ENCODE data around the gene ZDHHC7. TPM values are rescaled to one million over a fixed set of nuclear protein-coding genes. Genes with fewer than 3 reads are reported as not detected.

ZDHHC7 gene
- polyA plus RNA-seq, 1 donor: 49.8 TPM

DNA sequence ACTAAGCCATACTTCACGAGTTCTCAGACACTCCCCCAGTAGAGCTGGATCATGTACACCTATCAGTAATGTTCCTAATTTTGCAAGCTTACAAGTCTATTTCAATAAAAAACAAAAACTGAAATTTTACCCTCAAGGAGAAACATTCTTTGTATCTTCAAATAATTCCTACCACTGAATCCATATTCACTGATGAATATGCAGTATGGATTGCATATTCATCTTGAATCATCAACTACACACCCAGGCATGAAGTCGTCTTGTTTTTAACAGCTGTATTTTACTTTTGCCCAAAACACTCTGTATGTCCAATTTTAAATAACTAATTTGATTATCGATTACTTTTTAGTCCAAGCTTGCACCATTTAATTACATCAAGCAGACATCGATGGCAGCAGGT is 31.8 kb downstream of the ZDHHC7 start:
- peaks cover 5% of the 10 kb centered on the region for H3K4me1 ChIP-seq (ENCODE audit: control insufficient read depth, insufficient read depth, low read length)
- H3K27ac ChIP-seq (ENCODE audit: low read length): no peak overlapping the region
- peaks cover 69% of the 10 kb centered on the region for H3K36me3 ChIP-seq (ENCODE audit: control insufficient read depth, insufficient read depth, low read length)
- 100% methylated on average over 1 of the region's 4 CpGs for WGBS (ENCODE audit: insufficient coverage, low lambda C conversion rate)
- no peak overlapping the region for H3K4me3 ChIP-seq (ENCODE audit: low read length)
- no peak for DNase-seq
- no peaks in the 10 kb centered on the region for H3K27me3 ChIP-seq (ENCODE audit: control insufficient read depth, insufficient read depth, low read length)
- no peaks in the 10 kb centered on the region for H3K9me3 ChIP-seq (ENCODE audit: control insufficient read depth, low read depth, low read length)

DNA sequence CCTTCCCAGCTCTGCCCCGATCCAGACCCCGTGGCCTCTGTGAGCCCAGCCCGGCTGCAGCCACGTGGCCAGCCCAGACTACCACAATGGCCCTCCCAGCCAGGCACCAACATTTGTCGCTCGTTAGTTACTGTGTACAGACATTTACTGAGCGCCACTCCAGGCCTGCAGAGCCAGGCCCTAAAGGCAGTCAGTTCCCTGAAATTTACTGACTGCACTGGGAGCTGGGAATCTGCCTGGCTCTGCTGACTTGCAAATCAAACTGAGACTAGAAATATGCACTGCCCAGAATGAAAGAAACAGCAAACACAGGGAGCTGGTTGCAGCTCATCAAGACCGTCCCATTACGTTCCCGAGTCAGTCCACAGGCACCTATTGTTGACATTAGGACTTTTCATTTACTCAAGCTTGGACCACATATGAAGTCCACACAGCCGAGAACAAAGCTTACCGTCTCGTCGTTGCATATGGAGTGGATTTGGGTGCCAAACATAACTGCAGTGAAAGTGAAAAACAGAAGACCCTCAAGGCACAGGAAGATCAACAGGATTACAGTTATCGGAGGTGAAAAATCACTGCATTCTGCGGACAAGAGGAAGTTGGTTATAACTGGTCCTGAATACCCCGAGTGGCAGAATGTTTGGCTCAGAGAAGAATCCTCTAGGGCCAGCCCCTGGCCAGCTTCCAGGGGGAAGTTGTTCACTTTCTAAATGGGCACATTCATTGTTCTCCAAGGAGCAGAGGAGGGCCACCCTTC is 34.5 kb downstream of the ZDHHC7 start:
- Histone ChIP-seq H3K4me3 (ENCODE audit: low read length) (no peak overlapping the region), H3K9me3 (ENCODE audit: control insufficient read depth, low read depth, low read length) (no peaks in the 10 kb centered on the region), H3K27me3 (ENCODE audit: control insufficient read depth, insufficient read depth, low read length) (no peaks in the 10 kb centered on the region), H3K36me3 (ENCODE audit: control insufficient read depth, insufficient read depth, low read length) (peaks cover 64% of the 10 kb centered on the region), H3K27ac (ENCODE audit: low read length) (no peak overlapping the region), H3K4me1 (ENCODE audit: control insufficient read depth, insufficient read depth, low read length) (no peaks in the 10 kb centered on the region)
- WGBS (ENCODE audit: insufficient coverage, low lambda C conversion rate): no CpG with 5 or more reads among the region's 17 CpGs
- DNase-seq: no peak

DNA sequence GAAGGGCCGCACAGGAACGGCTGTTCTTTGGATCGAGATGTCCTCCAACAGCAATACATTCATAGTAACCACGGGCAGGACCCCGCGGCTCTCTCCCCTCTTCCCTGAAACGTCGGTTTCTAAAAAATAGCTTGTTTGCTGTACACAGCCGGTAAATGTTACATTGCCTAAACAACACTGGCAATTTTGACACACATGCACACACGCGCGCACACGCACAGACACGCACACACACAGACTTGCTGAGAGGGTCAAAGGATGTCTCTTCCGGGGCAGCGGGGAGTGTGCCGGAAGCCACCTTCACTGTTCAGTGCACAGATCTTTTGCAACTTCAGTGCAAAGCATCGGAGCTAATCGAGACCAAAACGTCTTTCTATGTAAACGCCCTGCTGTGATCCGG is 35.8 kb downstream of the ZDHHC7 start:
- H3K27ac ChIP-seq (ENCODE audit: low read length): no peak overlapping the region
- DNase-seq: no peak
- H3K9me3 ChIP-seq (ENCODE audit: control insufficient read depth, low read depth, low read length): no peaks in the 10 kb centered on the region
- peaks cover 51% of the 10 kb centered on the region for H3K36me3 ChIP-seq (ENCODE audit: control insufficient read depth, insufficient read depth, low read length)
- H3K4me3 ChIP-seq (ENCODE audit: low read length): no peak overlapping the region
- WGBS (ENCODE audit: insufficient coverage, low lambda C conversion rate): no CpG with 5 or more reads among the region's 22 CpGs
- no peaks in the 10 kb centered on the region for H3K27me3 ChIP-seq (ENCODE audit: control insufficient read depth, insufficient read depth, low read length)
- no peaks in the 10 kb centered on the region for H3K4me1 ChIP-seq (ENCODE audit: control insufficient read depth, insufficient read depth, low read length)

DNA sequence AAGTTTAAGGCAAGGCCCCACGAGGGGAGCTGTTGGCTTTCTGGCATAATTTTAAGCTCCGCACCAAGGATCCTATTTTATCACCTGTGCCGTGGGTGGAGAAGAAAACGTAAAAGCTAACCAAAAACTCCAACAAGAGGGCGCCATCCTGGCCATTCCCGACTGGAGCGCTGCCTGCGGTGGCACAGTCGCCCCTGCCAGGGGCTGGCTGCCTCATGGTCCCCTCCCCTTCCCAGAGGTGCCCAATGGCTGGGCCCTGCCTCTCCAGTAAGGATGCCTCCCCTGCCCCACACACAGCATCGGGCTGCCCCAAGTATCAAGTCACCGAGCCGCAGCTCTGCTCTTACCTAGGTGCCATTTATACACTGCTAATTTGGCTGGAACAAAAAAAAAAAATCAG is 36.3 kb downstream of the ZDHHC7 start:
- Histone ChIP-seq H3K27me3 (ENCODE audit: control insufficient read depth, insufficient read depth, low read length) (no peaks in the 10 kb centered on the region), H3K4me1 (ENCODE audit: control insufficient read depth, insufficient read depth, low read length) (no peaks in the 10 kb centered on the region), H3K27ac (ENCODE audit: low read length) (no peak overlapping the region), H3K9me3 (ENCODE audit: control insufficient read depth, low read depth, low read length) (no peaks in the 10 kb centered on the region), H3K4me3 (ENCODE audit: low read length) (no peak overlapping the region), H3K36me3 (ENCODE audit: control insufficient read depth, insufficient read depth, low read length) (peaks cover 51% of the 10 kb centered on the region)
- DNase-seq: no peak
- WGBS (ENCODE audit: insufficient coverage, low lambda C conversion rate): no CpG with 5 or more reads among the region's 12 CpGs

DNA sequence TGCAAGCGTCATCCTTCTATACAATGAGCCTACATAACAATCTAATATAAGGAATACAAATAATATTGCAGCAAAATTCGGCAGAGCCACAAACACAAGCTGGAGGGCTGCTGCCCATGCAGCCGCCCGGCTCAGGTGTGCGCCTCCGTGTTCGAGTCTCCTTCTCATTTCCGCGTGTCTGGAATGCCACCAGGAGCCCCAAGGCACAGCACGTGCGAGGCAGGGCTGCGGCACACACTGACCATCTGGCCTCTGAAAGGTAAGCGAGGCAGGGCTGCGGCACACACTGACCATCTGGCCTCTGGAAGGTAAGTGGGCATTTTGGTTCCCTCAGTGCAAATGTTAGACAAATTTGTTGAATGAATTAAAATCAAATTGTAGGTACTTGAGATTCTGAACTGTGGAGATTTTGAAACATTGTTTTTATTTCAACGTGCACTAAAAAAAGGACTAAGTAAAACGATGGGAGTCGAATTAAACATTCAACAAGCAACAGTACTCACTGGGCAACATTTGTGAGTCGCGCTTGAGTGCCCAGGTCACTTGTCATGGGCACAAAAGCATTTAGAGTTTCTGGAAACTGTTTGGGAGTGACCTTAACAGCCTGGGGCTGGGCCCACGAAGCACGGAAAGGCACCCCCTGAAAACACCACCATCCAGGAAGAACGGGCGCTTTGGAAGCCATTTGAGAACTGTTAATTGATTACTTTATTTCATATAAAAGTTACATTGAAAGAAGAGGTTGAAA is 37.4 kb downstream of the ZDHHC7 start:
- Histone ChIP-seq H3K36me3 (ENCODE audit: control insufficient read depth, insufficient read depth, low read length) (peaks cover 45% of the 10 kb centered on the region), H3K27ac (ENCODE audit: low read length) (no peak overlapping the region), H3K4me1 (ENCODE audit: control insufficient read depth, insufficient read depth, low read length) (no peaks in the 10 kb centered on the region), H3K9me3 (ENCODE audit: control insufficient read depth, low read depth, low read length) (no peaks in the 10 kb centered on the region), H3K27me3 (ENCODE audit: control insufficient read depth, insufficient read depth, low read length) (no peaks in the 10 kb centered on the region), H3K4me3 (ENCODE audit: low read length) (no peak overlapping the region)
- no peak for DNase-seq
- no CpG with 5 or more reads among the region's 23 CpGs for WGBS (ENCODE audit: insufficient coverage, low lambda C conversion rate)

DNA sequence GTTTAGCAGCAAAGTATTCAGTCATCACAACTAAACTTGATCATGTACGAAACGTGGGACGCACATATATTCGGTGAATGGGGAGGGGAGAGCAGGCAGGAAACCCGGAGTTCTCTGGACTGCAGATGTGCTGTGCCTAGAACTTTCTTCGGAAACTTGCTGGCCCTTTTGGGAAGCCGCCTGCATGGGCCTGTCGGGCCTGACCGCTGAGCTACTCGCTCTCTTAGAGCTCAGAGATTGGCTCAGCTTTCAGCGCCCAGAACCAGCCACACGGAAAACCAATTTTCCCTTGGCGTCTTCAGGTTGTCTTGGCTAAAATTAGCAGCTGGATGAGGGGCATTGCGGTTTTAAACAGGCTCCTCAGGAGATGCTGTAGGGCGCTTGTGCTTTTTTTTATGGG is 38.1 kb downstream of the ZDHHC7 start:
- Histone ChIP-seq H3K4me1 (ENCODE audit: control insufficient read depth, insufficient read depth, low read length) (no peaks in the 10 kb centered on the region), H3K4me3 (ENCODE audit: low read length) (no peak overlapping the region), H3K27me3 (ENCODE audit: control insufficient read depth, insufficient read depth, low read length) (no peaks in the 10 kb centered on the region), H3K9me3 (ENCODE audit: control insufficient read depth, low read depth, low read length) (no peaks in the 10 kb centered on the region), H3K36me3 (ENCODE audit: control insufficient read depth, insufficient read depth, low read length) (peaks cover 41% of the 10 kb centered on the region), H3K27ac (ENCODE audit: low read length) (no peak overlapping the region)
- no CpG with 5 or more reads among the region's 15 CpGs for WGBS (ENCODE audit: insufficient coverage, low lambda C conversion rate)
- no peak for DNase-seq

DNA sequence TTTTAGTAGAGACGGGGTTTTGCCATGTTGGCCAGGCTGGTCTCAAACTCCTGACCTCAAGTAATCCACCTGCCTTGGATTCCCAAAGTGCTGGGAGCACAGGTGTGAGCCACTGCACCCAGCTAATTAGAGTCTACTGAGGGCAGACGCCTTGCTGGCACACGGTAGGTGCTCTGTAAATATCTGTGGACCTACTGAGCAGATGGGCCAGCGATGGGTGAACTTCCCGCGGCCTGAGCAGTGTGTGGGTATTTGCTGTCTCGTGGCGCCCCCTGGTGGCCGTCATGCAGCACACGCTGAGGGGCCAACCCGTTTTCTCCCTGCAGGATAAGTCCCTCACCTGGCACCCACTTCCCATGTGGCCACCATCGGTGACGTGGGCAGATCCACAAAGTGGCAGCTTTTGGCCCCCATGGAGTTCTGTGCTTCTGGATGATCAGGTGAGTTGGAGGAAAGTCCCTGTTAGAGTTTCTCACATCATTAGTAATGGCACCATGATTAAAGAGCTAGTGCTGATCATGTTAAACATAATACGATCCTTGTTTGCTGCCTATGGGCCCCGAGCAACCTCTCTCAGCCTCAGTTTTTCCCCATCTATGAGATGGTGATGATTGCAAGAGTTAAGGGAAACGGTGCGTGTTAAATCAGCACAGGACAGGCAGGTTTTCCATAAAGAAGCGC is 40.7 kb downstream of the ZDHHC7 start:
- Histone ChIP-seq H3K4me1 (ENCODE audit: control insufficient read depth, insufficient read depth, low read length) (no peaks in the 10 kb centered on the region), H3K36me3 (ENCODE audit: control insufficient read depth, insufficient read depth, low read length) (peaks cover 15% of the 10 kb centered on the region), H3K27ac (ENCODE audit: low read length) (no peak overlapping the region), H3K4me3 (ENCODE audit: low read length) (no peak overlapping the region), H3K27me3 (ENCODE audit: control insufficient read depth, insufficient read depth, low read length) (no peaks in the 10 kb centered on the region), H3K9me3 (ENCODE audit: control insufficient read depth, low read depth, low read length) (peaks cover 3% of the 10 kb centered on the region)
- peak; percentile 59 to 69 for DNase-seq
- WGBS (ENCODE audit: insufficient coverage, low lambda C conversion rate): no CpG with 5 or more reads among the region's 18 CpGs

DNA sequence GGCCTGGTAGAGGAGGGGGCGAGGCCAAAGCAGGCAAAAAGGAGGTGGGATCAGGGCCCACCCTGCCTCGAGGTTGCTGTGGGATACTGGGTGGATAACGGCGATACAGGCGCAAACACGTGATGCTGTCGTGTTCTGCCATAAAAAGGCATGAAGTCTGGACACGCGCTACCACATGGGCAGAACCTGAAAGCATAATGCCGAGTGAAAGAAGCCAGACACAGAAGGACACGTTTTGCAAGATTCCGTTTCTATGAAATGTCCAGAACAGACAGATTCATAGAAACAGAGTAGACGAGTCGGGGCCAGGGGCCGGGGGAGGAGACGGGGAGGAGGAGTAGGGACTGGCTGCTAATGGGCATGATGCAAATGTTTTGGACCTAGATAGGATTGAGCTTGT is 43.5 kb downstream of the ZDHHC7 start:
- DNase-seq: no peak
- Histone ChIP-seq H3K4me3 (ENCODE audit: low read length) (no peak overlapping the region), H3K36me3 (ENCODE audit: control insufficient read depth, insufficient read depth, low read length) (no peaks in the 10 kb centered on the region), H3K27ac (ENCODE audit: low read length) (no peak overlapping the region), H3K27me3 (ENCODE audit: control insufficient read depth, insufficient read depth, low read length) (no peaks in the 10 kb centered on the region), H3K4me1 (ENCODE audit: control insufficient read depth, insufficient read depth, low read length) (no peaks in the 10 kb centered on the region), H3K9me3 (ENCODE audit: control insufficient read depth, low read depth, low read length) (peaks cover 5% of the 10 kb centered on the region)
- WGBS (ENCODE audit: insufficient coverage, low lambda C conversion rate): 87% methylated on average over 3 of the region's 16 CpGs

DNA sequence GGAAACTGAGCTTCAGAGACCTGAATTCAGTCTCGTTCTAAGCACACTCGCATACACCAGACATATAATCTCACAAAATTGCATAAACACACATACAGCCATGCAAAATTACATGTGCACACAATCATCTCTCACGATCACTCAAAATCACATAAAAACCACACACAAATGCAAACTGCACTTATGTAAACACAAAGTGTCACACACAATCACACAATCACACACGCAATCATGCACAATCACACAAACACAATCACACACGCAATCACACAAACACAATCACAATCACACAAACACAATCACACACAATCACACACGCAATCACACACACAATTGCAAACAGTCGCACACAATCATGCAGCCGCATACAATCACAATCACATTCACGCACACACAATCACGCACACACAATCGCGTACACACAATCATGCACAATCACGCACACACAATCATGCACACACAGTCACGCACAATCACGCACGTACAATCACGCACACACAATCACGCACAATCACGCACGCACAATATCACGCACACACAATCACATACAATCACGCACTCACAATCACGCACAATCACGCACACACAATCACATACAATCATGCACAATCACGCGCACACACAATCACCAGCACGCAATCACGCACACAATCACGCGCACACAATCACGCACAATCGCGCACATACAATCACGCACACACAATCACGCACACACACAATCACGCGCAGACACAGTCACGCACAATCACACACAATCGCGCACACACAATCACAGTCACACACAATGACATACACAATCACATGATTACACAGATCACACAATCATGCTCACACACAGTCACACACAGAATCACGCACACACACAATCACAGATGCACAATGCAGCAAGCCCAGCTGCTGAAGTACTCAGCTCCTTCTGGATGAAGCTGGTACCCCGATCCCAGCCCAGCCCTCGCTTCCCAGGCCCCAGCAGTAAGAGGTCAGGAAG is 45.6 kb downstream of the ZDHHC7 start:
- WGBS (ENCODE audit: insufficient coverage, low lambda C conversion rate): 100% methylated on average over 4 of the region's 43 CpGs
- Histone ChIP-seq H3K4me3 (ENCODE audit: low read length) (no peak overlapping the region), H3K9me3 (ENCODE audit: control insufficient read depth, low read depth, low read length) (peaks cover 5% of the 10 kb centered on the region), H3K36me3 (ENCODE audit: control insufficient read depth, insufficient read depth, low read length) (no peaks in the 10 kb centered on the region), H3K27ac (ENCODE audit: low read length) (no peak overlapping the region), H3K27me3 (ENCODE audit: control insufficient read depth, insufficient read depth, low read length) (no peaks in the 10 kb centered on the region), H3K4me1 (ENCODE audit: control insufficient read depth, insufficient read depth, low read length) (no peaks in the 10 kb centered on the region)
- no peak for DNase-seq
